ENCODE measurements around the gene YIPF2. TPM values are rescaled to one million over a fixed set of nuclear protein-coding genes. Genes with fewer than 3 reads are reported as not detected.

Gene YIPF2
- total and polyA plus RNA-seq, 2 of the 4 experiments (the other 2 are of a cell fraction), result 61.5 to 78.0 TPM

- Histone ChIP-seq H3K27me3 (ENCODE audit: control insufficient read depth, insufficient read depth, low read length) (no peaks in the 10 kb centered on the region), H3K9me1 (ENCODE audit: insufficient read depth, low read length) (peaks cover 30% of the 10 kb centered on the region), H2BK15ac (ENCODE audit: low read depth, low read length) (no peak overlapping the region), H4K20me1 (ENCODE audit: insufficient read depth, low read length) (peaks cover 66% of the 10 kb centered on the region), H3K4me2 (ENCODE audit: low read depth, low read length) (no peak overlapping the region), H3K27ac (ENCODE audit: insufficient read depth, low read length) (no peak overlapping the region), H3K36me3 (ENCODE audit: control insufficient read depth, insufficient read depth, low read length) (no peaks in the 10 kb centered on the region), H3K9me3 (ENCODE audit: control insufficient read depth, insufficient read depth, low read length) (no peaks in the 10 kb centered on the region), H3K23ac (ENCODE audit: low read depth, low read length) (no peak overlapping the region), H3K18ac (ENCODE audit: low read depth, low read length) (no peak overlapping the region), H4K91ac (ENCODE audit: insufficient read depth, low read depth, low read length) (no peak overlapping the region), H2BK120ac (ENCODE audit: low read depth, low read length) (no peak overlapping the region), H2BK20ac (ENCODE audit: low read depth, low read length) (no peak overlapping the region), H4K5ac (ENCODE audit: low read depth, low read length) (no peak overlapping the region), H3K56ac (ENCODE audit: extremely low read depth, insufficient read depth, low read length) (no peak overlapping the region), H2AK5ac (ENCODE audit: low read depth, low read length) (peak overlapping the region; percentile 39; the same call in 1 of the 2 replicates), H3K4me1 (ENCODE audit: control insufficient read depth, insufficient read depth, low read length) (peaks cover 3% of the 10 kb centered on the region; the same call in 1 of the 2 replicates), H3K4me3 (ENCODE audit: insufficient read depth, low read depth, low read length) (no peak overlapping the region), H2AK9ac (replicated peaks; ENCODE audit: low read depth, low read length, poor library complexity) (peak overlapping the region; percentile 35), H2AFZ (replicated peaks; ENCODE audit: low read length, poor library complexity) (no peak overlapping the region), H3K14ac (replicated peaks; ENCODE audit: low read depth, low read length) (no peak overlapping the region), H4K8ac (ENCODE audit: low read depth in 2 of 2, low read length in 2 of 2) (peak overlapping the region in 1 of 2 experiments; percentile 10; a peak in 1 of 4 replicates), H2BK5ac (ENCODE audit: low read depth, low read length, poor library complexity, severe bottlenecking) (no peak overlapping the region), H3K79me1 (ENCODE audit: low read depth in 1 of 2, low read length in 2 of 2) (peaks cover 36 to 92% of the 10 kb centered on the region in 2 experiments), H3K4ac (ENCODE audit: low read depth, low read length) (no peak overlapping the region), H3K9ac (ENCODE audit: low read depth, low read length) (no peak overlapping the region)
- ATAC-seq (ENCODE audit: low read depth) (no peak), DNase-seq (no peak)
- in situ Hi-C loops (cut with MboI; ENCODE audit: low sequenced_read_pairs), result no loop called here
- POLR2A ChIA-PET (ENCODE audit: unreplicated experiment), result no interaction called here
- CTCF ChIA-PET, result no interaction called here
- intact Hi-C loops (cut with micrococcal nuclease), result no loop called here
- dilution Hi-C loops (cut with HindIII; ENCODE audit: low sequenced_read_pairs, unreplicated experiment), result no loop called here
- TF ChIP-seq BHLHE40 (IDR thresholded peaks at IDR 0.05; ENCODE audit: low read depth, low read length) (no peak), POLR2A (IDR thresholded peaks at IDR 0.05; ENCODE audit: low read depth, low read length) (no peak), RAD21 (IDR thresholded peaks at IDR 0.05; ENCODE audit: low read length) (no peak)
- 82% methylated on average over 2 of the region's 10 CpGs; no CpG with 5 or more reads in 1 of the 2 experiments for WGBS, 2 experiments (ENCODE audit: extremely low coverage in 2 of 2, insufficient read length in 1 of 2)
- BruUV-seq (replicated peaks), result no TSS peak
These were observed 51.8 kb downstream of the YIPF2 start for GRCh38 chr19:10876459-10877240.
